ENCODE results near the gene ABCC1.
"Not testable (repeated sequence)": the region's sequence is repeated elsewhere in the genome, so short reads cannot be mapped to it uniquely, and the experiment has no call there.

Gene ABCC1

DNA sequence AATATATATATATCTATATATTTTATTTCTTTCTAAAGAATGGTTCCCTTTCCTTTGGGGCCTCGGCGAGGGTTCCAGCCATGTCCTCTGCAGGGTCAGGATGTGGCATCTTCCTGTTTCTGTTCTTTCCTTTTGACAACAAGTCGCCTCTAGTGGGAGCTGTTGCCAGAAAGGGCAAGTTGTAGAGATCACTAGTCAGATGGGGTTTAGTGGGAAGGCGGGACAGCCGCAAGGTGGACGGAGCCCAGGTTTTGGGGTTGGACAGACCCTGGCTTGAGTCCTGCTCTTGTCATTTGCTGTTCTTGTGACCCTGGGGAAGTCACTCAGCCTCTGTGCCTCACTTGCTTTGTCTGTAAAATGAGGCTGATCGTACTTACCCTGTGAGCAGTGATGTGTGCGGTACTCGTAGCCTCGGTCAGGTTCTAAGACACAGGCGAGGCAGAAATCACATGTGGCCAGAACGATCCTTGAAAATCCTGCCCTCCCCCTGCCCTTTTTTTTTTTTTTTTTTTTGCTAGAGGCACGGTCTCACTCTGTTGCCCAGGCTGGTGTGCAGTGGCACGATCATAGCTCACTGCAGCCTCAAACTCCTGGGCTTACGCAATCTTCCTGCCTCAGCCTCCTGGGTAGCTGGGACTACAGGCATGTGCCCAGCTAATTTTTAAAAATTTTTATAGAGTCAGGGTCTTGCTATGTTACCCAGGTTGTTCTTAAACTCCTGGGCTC is 193.8 kb downstream of the ABCC1 start:
- DNase-seq, result no peak

DNA sequence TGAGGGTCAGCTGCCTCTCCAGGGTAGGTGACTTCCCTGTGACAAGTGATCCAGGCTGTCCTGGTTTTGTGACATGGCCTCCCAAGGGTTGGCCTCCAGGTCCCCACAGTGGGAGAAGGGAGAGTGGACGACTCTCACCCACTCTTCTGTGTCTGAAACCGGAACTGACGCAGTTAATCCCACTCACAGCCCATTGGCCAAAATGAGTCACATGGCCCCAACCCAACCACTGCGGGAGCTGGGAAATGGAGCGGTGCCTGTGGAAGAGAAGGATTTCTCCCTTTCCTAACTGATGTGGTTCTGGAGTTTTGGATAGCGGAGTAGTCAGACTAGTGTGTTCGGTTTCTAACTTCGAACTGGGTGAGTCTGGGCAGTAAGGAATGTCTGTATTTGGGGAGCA is 194.5 kb downstream of the ABCC1 start:
- DNase-seq, result no peak

DNA sequence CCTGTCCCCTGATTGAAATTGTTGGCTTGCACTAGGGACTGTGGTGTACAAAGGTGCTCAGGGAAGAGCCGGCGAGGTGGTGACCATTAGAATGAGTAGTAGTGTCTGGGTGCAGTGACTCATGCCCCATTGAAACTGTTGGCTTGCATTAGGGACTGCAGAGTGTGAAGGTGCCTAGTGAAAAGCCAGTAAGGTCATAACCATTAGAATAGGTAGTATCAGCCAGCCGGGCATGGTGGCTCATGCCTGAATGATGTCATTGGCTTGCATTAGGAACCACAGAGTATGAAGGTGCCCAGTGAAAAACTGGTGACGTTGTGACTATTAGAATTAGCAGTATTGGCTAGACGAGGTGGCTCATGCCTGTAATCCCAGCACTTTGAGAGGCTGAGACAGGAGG is 195.0 kb downstream of the ABCC1 start:
- no peak for DNase-seq

DNA sequence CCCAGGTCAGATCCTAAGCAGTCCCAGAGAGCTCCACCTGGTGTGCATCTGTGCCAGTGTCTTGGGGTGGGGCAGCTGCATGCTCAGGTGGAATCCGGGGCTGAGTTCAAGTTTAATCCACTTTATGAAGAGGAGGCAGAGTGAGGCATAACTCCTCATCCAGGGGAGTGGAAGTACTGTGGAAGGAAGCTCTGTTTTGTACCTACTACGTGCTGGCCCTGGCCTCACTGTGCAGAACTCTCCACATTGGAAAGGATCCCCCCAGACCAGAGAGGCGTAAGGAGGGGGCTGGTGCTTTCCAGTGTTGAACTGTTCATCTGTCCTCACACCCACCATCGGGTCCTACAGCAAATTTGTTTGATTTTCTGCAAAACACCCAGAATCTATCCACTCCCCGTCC is 195.9 kb downstream of the ABCC1 start:
- no peak for DNase-seq

DNA sequence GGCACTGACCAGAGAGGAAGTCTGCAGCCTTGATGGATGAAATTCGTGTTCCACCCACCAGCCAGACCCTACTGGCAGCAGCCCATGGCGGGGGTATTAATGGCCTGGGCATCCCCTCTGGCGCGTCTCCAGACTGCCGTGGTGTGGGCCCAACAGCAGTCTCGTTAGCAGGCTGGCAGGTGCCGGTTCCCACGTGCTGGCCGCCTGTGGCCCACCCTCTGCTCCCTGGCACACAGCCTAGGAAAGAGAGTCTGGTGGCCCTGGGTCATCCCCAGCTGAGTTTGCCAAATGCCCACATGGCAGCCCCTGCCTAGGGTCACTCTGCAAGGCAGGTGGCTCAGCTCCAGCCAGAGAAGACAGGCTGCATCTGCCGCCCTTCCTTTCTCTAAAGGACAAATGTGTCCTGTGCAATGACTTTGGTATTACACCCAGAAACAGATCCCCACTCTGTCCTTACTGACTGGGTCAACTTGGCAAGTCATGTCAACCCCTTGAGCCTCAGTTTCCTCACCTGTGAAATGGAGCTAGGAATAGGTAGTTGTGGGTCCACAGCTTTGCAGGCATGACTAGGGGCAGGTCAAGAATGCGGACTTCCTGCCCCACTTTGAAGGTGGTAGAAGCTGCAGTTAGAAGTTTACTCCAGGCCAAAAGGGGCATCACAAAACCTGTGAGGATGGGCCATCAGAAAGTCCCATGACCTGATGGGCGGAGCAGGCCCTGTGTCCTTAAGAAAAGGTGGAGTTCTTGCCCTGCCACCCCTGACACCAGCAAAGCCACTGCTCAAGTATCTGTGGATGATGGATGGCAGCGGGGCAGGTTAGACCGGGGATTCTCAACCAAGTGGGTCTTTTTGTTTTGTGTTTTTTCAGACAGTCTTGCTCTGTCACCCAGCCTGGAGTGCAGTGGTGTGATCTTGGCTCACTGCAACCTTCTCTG is 197.2 kb downstream of the ABCC1 start:
- no peak for DNase-seq

DNA sequence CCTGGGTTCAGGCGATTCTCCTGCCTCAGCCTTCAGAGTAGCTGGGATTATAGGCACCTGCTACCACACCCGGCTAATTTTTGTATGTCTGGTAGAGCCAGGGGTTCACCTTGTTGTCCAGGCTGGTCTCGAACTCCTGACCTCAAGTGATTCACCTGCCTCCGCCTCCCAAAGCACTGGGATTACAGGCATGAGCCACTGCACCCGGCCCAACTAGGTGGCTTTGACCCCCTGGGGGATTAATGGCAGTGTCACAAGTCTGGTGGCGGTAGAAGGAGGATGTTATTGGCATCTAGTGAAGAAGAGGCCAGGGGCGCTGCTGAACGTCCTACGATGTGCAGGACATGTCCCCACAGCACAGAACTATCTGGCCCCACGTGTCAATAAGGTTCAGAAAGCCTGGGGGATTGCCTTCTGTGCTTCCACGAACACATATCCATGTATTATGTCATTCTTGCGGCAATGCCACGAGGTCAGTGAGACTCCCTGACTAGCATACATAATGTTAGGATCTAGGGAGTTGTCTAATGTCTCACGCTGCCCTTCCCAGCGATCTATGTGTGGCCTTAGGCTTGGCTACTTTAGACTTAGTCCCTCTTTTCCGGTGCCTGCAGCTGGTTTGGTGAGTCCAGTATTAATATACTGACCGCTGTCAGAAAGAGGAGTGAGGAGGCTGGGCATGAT is 198.0 kb downstream of the ABCC1 start:
- DNase-seq, result no peak

DNA sequence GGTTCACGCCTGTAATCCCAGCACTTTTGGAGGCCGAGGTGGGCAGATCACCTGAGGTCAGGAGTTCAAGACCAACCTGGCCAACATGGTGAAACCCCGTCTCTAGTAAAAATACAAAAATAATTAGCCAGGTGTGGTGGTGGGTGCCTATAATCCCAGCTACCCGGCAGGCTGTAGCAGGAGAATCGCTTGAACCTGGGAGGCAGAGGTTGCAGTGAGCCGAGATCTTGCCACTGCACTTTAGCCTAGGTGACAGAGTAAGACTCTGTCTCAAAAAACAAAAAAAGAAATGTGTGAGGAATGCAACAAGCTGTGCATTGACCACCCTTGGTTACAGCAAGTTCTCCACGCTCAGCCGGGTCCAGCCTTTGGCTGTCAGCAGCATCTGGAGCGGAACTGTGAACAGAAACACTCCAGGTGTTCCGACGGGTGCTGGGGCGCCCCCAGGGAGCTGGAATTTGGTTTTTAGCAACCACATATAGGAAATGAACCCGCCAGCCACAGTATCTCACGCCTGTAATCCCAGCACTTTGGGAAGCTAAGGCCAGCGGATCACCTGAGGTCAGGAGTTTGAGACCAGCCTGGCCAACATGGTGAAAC is 198.7 kb downstream of the ABCC1 start:
- not testable (repeated sequence) for DNase-seq

DNA sequence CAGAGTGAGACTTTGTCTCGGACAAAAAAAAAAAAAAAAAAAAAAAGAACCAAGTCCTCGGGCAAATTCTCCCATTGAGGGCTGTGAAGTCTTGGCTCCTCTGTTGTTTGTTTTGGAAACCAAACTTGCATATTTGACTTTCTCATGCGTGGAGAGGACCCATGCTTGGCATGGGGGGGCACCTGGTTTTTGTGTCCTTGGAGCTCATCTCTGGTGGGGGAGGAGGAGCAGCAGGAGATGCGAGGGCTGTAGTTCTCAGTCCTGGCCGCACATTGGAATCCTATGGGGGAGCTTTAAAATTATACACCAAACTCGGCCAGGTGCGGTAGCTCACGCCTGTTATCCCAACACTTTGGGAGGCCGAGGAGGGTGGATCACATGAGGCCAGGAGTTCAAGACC is 199.3 kb downstream of the ABCC1 start:
- DNase-seq, result no peak

DNA sequence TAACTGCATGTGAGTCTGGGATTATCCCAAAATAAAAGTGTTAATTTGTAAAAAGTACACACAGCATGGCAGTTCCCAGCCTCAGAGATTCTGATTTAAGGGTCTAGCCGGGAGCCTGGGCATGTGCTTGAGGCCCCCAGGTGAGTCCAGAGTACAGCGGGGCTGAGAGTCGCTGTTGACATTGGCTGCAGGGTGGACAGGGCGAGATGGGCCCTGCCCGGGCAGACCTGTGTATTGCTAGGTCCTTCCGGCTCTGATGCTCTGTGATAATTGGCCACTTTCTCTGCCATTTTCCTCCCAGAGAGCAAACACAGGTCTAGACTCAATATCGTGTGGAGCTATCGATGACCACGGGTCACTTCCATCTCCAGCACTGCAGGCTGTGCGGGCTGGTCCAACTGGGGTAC is 200.3 kb downstream of the ABCC1 start:
- no peak for DNase-seq

DNA sequence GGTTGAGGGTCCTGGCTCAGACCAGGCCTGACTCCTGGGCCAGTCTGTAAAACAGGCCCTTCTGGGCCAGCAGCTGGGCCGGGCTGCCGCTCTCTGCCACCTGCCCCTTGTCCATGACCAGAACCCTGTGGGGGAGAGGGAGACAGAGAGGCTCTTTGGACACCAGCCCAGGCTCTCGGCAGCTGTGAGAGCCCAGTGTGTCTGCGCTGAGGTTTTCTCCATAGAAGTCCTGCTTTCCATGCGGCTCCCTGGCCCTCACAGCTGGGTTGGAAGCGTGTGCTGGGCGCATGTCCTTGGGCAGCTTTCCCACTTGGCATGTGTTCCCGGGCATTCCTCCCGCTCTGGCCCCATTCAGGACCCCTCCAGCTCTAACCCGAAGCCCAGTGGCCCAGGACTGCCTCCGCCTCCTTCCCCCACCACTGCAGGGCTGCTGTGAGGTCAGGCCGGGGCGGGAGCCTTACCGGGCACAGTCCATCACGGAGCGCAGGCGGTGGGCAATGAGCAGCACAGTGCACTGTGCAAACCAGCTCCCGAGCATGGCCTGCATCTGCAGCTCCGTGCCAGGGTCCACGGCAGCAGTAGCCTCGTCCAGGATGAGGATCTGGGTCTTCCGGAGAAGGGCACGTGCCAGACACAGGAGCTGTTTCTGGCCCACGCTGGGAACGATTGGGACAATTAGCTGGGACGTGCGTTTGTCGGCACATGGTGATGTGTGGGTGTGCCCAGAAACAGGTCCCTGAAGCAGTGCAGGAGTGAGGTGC is 200.9 kb downstream of the ABCC1 start:
- no peak for DNase-seq

DNA sequence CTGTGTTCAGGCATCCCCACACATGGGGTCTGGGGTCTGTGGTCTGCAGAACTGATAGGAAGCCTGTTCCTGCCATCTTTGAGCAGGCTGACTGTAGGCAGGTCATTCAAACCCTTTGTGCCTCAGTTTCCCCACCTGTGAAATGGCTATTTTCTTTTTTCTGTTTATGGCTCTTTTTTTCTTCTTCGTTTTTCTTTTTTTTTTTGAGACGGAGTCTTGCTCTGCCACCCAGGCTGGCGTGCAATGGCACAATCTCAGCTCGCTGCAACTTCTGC is 201.4 kb downstream of the ABCC1 start:
- no peak for DNase-seq

DNA sequence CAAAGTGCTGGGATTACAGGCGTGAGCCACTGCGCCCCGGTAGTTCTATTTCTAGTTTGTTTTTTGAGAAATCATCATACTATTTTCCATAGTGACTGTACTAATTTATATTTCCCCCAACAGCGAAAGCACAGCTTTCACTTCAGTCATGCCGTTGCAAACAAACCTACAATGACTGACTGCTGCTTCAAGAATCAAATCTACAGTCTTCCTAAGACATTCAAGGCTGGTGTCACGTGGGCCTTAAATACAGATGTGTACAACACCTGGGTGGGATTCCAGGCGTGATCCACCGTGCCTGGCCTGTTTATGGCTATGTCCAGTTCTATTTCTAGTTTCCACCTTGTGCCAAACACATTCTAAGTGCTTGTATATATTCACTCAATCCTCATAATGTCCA is 201.9 kb downstream of the ABCC1 start:
- no peak for DNase-seq

DNA sequence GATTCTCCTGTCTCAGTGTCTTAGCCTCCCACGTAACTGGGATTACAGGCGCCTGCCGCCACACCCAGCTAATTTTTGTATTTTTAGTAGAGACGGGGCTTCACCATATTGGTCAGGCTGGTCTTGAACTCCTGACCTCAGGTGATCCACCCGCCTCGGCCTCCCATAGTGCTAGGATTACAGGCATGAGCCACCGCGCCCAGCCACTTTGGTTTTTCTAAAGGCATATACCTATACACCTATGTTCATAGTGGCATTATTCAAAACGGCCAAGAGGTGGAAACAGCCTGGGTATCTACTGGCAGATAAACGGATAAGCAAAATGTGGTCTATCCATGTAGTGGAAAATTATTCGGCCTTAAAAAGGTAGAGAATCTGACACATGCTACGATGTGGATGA is 203.6 kb downstream of the ABCC1 start:
- not testable (repeated sequence) for DNase-seq

DNA sequence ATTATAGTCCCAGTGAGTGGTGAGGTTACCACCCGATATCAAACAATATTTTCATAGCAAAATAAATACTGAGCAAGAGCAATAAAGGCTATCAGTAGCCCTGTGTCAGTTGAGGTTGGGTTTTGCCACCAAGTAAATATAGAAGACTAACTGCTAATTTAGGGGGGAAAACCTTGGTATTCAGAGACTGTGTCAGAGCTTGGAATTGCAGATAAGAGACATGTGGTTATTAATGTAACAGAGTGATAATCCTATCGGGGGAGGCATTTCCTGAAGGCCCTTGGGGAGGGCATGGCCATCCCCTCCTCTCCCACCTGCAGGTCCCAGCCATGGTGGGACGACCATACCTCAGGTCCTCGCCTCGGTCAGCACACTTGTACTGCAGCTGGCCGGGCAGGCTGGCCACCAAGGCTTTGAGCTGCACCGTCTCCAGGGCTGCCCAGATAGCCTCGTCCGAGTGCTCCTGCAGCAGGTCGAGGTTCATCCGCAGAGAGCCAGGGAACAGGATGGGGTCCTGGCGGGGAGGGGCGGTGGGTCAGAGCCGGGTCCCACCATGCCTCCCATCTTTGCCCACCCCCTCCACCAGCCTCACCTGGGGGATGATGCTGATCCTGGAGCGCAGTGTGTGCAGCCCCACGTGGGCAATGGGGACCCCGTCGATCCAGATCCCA is 205.0 kb downstream of the ABCC1 start:
- DNase-seq, result no peak

DNA sequence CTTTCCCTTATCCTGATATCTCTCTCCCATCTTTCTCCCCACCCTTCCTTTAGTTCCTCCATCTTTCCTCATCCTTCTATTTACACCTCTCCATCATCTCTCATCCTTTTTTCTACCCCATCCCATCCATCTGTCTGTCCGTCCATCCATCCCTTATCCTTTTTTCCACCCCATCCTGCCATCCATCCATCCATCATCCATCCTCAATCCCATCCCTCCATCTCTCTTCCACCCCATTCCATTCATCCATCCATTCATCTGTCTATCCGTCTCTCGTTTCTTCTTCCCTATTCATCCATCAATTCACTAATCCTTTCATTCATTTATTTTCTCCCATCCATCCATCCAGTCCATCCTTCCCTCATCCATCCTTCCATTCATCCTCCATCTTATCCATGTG is 205.8 kb downstream of the ABCC1 start:
- DNase-seq, result no peak

DNA sequence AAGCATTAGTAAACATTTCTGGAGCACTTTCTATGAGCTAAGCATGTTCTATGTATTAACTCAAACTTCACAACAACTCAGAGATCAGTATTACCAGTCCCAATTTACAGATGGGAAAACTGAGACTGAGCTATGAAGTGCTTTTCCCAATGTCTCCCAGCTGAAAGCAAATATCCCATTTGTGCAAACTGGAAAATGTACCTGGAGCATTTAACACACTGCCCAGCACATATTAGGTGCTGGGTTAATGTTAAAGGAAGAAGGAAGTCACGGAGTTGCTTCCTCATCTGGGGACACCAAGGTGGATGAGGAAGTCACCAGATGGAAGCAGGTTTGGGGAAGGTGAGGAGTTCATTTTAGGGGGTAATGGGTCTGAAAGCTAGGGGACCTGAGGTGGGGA is 207.8 kb downstream of the ABCC1 start:
- DNase-seq, result no peak

DNA sequence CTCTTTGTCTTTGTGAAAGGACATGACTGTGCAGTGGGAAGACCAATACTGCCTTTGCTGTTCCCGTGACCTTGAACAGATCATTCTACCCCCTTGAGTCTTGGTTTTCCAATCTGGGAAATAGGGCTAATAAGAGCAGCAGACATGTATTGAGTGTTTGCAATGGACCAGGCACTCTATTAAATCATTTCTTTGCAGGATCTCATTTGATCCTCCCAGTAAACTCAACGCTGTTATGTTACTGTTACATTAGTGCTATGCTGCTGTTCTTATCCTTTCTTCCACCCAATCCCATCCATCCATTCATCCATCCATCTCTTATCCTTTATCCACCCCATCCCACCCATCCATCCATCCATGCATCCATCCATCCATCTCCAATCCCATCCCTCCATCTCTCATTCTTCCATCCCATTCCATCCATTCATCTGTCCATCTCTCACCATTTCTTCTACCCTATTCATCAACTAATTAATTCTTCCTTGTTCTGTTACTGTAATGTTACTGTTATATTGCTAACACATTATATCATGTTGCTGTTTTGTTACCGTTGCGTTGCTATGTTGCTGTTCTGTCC is 208.8 kb downstream of the ABCC1 start:
- DNase-seq, result no peak

DNA sequence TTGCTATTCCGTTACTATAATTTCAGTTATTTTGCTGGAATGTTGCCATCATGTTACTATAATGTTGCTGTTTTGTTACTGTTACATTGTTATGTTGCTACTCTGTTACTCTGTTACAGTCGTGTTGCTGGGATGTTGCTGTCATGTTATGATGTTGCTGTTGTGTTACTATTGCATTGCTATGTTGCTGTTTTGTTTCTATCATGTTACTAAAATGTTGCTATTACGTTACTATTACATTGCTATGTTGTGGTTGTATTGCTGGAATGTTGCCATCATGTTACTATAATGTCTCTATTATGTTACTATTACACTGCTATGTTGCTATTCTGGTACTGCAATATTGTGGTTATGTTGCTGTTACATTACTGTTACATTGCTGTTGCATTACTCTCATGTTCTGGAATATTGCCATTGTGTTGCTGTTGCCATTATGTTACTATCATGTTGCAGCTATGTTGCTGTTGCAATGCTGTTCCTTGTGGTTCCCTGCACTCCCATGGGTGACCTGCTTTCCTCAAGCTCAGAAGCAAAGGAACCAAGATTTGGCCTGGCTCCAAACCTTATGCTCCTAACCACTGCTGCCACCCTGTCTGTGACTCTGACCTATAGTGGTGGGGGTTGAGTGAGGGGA is 209.4 kb downstream of the ABCC1 start:
- peak; percentile 19 for DNase-seq

DNA sequence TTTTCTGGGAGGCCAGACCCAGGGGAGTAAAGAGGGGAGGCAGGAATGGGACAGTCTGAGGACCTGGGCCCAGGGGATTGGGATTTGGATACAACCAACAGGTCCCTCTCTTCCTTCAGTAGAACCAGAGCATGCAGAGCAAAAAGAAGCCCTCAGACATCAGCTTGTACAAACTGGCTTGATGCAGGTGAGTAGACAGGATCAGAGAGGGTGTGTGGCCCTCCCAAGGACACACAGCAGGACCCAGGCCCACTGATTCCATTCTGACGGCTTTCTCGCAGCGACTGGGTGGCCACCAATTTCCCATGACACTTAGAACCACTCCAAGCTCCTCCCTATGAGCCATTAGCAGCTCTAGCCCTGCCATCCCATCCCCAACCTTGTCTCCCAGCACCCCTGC is 210.2 kb downstream of the ABCC1 start:
- DNase-seq, result no peak

DNA sequence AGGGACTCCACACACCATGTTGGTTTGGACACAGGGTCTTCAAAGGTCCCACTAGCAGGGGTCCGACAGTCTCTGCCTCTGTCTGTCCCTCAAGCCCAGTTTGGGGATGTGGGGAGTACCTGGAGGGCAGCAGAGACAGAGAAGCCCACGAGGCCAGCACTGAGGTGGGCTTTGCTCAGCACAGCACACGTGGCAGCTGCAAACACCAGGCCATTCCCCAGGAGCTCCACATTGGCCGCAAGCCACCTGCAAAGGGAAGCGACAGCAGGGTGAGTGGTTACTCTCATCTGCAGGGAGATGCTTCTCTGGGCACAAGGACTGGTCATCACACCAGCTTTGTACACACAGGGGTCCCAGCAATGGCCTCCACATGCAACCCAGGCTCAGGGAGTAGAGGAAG is 211.9 kb downstream of the ABCC1 start:
- no peak for DNase-seq

DNA sequence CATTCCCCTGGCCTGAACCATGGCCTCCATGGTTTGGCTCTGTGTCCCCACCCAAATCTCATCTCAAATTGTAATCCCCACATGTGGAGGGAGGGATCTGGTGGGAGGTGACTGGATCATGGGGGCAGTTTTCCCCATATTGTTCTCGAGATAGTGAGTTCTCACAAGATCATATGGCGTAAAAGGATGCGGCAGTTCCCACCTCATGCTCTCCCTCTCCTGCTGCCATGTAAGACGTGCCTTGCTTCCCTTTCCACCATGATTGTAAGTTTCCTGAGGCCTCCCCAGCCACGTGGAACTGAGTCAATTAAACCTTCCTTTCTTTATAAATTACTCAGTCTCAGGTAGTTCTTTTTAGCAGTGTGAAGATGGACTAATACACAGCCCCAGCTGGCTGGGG is 212.4 kb downstream of the ABCC1 start:
- DNase-seq, result not testable (repeated sequence)

All from fibroblast of skin of right biceps (primary cell).